Medulla oblongata (tissue), 1 donor: Measurements from ENCODE around the gene ACSF3.

Source experiments
- DNase-seq: peaks from one replicate; pipeline ENCODE4 v3.0.0-alpha.2; 2015; ENCODE audit errors: extremely low spot score

Gene ACSF3

GRCh38 chr16:89095491-89095951 lies 1.9 kb downstream of the ACSF3 start:
- DNase-seq = no peak

GRCh38 chr16:89096042-89096717 lies 2.5 kb downstream of the ACSF3 start:
- no peak for DNase-seq

GRCh38 chr16:89096768-89097391 lies 3.2 kb downstream of the ACSF3 start:
- no peak for DNase-seq

- DNase-seq = no peak
Observed at GRCh38 chr16:89097392-89097772, 3.7 kb downstream of the ACSF3 start.

- no peak for DNase-seq
Observed at GRCh38 chr16:89098767-89099430, 5.2 kb downstream of the ACSF3 start.

GRCh38 chr16:89099905-89100304 lies 6.3 kb downstream of the ACSF3 start:
- DNase-seq = no peak

- DNase-seq = no peak
Observed at GRCh38 chr16:89100601-89101302, 7.1 kb downstream of the ACSF3 start.

- DNase-seq = no peak
Observed at GRCh38 chr16:89101303-89102040, 7.8 kb downstream of the ACSF3 start.

- no peak for DNase-seq
Observed at GRCh38 chr16:89102041-89102471, 8.4 kb downstream of the ACSF3 start.

GRCh38 chr16:89102481-89103073 lies 8.9 kb downstream of the ACSF3 start:
- no peak for DNase-seq

GRCh38 chr16:89103156-89103555 lies 9.5 kb downstream of the ACSF3 start:
- DNase-seq = no peak

- DNase-seq = no peak
Observed at GRCh38 chr16:89103781-89104180, 10.1 kb downstream of the ACSF3 start.

GRCh38 chr16:89104303-89104702 lies 10.7 kb downstream of the ACSF3 start:
- DNase-seq = no peak

- DNase-seq = no peak
Observed at GRCh38 chr16:89104930-89105571, 11.4 kb downstream of the ACSF3 start.

GRCh38 chr16:89105599-89106151 lies 12.0 kb downstream of the ACSF3 start:
- no peak for DNase-seq

GRCh38 chr16:89106533-89107202 lies 13.0 kb downstream of the ACSF3 start:
- no peak for DNase-seq

GRCh38 chr16:89107203-89107582 lies 13.5 kb downstream of the ACSF3 start:
- no peak for DNase-seq

- DNase-seq = no peak
Observed at GRCh38 chr16:89108416-89108815, 14.8 kb downstream of the ACSF3 start.

GRCh38 chr16:89110641-89111040 lies 17.0 kb downstream of the ACSF3 start:
- no peak for DNase-seq

GRCh38 chr16:89111263-89111662 lies 17.6 kb downstream of the ACSF3 start:
- DNase-seq = no peak
